ENCODE measurements around the gene FAM9A. TPM values are rescaled to one million over a fixed set of nuclear protein-coding genes. Genes with fewer than 3 reads are reported as not detected.
"Not testable (repeated sequence)": the region's sequence is repeated elsewhere in the genome, so short reads cannot be mapped to it uniquely, and the experiment has no call there.

FAM9A gene
- total RNA-seq, 6 donors from 2014 or later = not detected

DNA sequence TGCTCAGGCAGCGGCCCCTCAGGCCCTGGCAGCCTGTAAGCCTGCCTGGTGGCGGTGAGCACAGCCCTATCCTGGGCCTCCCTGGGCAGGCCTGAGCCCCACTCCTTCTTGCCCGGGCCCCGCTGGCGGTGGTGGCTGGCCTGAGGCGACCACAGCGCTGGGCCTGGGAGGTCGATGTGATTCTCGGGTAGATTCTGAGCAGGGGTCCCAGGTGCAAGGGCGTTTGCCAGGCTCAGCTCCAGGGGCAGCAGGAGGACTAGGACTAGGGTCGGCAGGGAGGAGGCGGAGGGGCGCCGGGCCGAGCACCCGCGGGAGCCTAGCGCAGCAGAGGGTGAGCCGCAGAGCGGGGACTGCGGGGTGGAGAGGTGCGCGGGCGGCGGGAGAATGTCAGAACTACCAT is 17.0 kb downstream of the FAM9A start:
- ATAC-seq (ENCODE audit: low FRiP score in 2 of 2) = peak in 1 of 2 donors; percentile 34
- Histone ChIP-seq H3K4me3 (no peak overlapping the region), H3K27ac (no peak overlapping the region), H3K4me1 (no peaks in the 10 kb centered on the region), H3K36me3 (no peaks in the 10 kb centered on the region), H3K9me3 (no peaks in the 10 kb centered on the region), H3K27me3 (no peaks in the 10 kb centered on the region)
- TF ChIP-seq POLR2A (IDR thresholded peaks at IDR 0.05) = no peak
- no peak for TF ChIP-seq POLR2AphosphoS5 (IDR thresholded peaks at IDR 0.05)
- no peak for TF ChIP-seq CTCF (IDR thresholded peaks at IDR 0.05)
- no peak for TF ChIP-seq EP300 (IDR thresholded peaks at IDR 0.05)
- 86 to 88% methylated on average over 15 to 25 of the region's 25 CpGs for WGBS, 2 donors
- peak in 1 of 2 donors; percentile 50 for DNase-seq

GRCh38 chrX:8783714-8784098 is 17.5 kb downstream of the FAM9A start:
- Histone ChIP-seq H3K27ac (no peak overlapping the region), H3K27me3 (no peaks in the 10 kb centered on the region), H3K4me3 (no peak overlapping the region), H3K36me3 (no peaks in the 10 kb centered on the region), H3K9me3 (no peaks in the 10 kb centered on the region), H3K4me1 (no peaks in the 10 kb centered on the region)
- no peak for TF ChIP-seq EP300 (IDR thresholded peaks at IDR 0.05)
- no peak for TF ChIP-seq CTCF (IDR thresholded peaks at IDR 0.05)
- TF ChIP-seq POLR2A (IDR thresholded peaks at IDR 0.05) = no peak
- no peak for TF ChIP-seq POLR2AphosphoS5 (IDR thresholded peaks at IDR 0.05)
- peak in 1 of 2 donors; percentile 61 for ATAC-seq (ENCODE audit: low FRiP score in 2 of 2)
- peak in 1 of 2 donors; percentile 53 for DNase-seq
- 74 to 97% methylated on average over 11 to 19 of the region's 19 CpGs for WGBS, 2 donors

- Histone ChIP-seq H3K9me3 (no peaks in the 10 kb centered on the region), H3K4me1 (no peaks in the 10 kb centered on the region), H3K27me3 (no peaks in the 10 kb centered on the region), H3K36me3 (no peaks in the 10 kb centered on the region), H3K27ac (no peak overlapping the region), H3K4me3 (no peak overlapping the region)
- ATAC-seq (ENCODE audit: low FRiP score in 2 of 2) (peak in 1 of 2 donors; percentile 69), DNase-seq (peak; percentile 29 to 30)
- TF ChIP-seq EP300 (IDR thresholded peaks at IDR 0.05) (no peak), CTCF (IDR thresholded peaks at IDR 0.05) (peak in 5 of 6 experiments; percentile 11 to 39 (median 27))
- 0 to 43% methylated on average over 1 to 29 of the region's 32 CpGs for WGBS, 2 donors
Measured at GRCh38 chrX:8783097-8783713, 18.0 kb downstream of the FAM9A start.

DNA sequence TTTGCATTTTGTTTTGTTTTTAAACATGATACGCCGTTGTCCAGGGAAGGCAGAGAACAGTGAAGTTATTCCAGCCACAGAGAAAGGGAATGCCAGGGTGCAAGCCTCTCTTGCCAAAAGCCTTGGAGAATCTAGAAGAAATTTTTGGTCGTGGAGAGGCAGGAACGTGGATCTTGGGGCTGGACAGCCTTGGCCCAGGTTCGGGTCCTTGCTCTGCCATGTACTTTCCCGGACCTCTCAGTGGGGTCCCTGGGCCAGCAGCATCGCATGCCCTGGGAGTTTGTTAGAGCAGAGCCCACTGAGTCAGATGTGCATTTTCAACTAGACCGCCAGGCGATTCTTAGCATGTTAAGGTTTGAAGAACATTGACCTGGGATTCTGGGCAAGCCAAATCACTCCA is 18.6 kb downstream of the FAM9A start:
- Histone ChIP-seq H3K4me3 (no peak overlapping the region), H3K4me1 (no peaks in the 10 kb centered on the region), H3K27ac (no peak overlapping the region), H3K36me3 (no peaks in the 10 kb centered on the region), H3K9me3 (no peaks in the 10 kb centered on the region), H3K27me3 (no peaks in the 10 kb centered on the region)
- TF ChIP-seq CTCF (IDR thresholded peaks at IDR 0.05) (no peak), POLR2AphosphoS5 (IDR thresholded peaks at IDR 0.05) (no peak), EP300 (IDR thresholded peaks at IDR 0.05) (no peak)
- WGBS, 2 donors = 81 to 82% methylated on average over 7 to 9 of the region's 9 CpGs
- ATAC-seq (ENCODE audit: low FRiP score in 2 of 2) (no peak), DNase-seq (no peak)

GRCh38 chrX:8781921-8782320 is 19.3 kb downstream of the FAM9A start:
- H3K4me1 ChIP-seq; H3K36me3 ChIP-seq; ATAC-seq (ENCODE audit: low FRiP score in 2 of 2); H3K4me3 ChIP-seq; DNase-seq; H3K27me3 ChIP-seq; H3K9me3 ChIP-seq; H3K27ac ChIP-seq: not testable (repeated sequence)
- 57 to 75% methylated on average over 4 of the region's 4 CpGs for WGBS, 2 donors
